CD8-positive, alpha-beta memory T cell (primary cell): ENCODE results near the gene MYADML2. TPM values are rescaled to one million over a fixed set of nuclear protein-coding genes. Genes with fewer than 3 reads are reported as not detected.
A peak's percentile ranks its signal among the peaks of the same experiment; 100 is the strongest.

Experiments
- CTCF ChIA-PET: fragments of 350-600 bp; sonication (Branson Sonifier 250); formaldehyde crosslinking; loops from one replicate; lab custom pipeline; 2021; ENCODE audit warnings: antibody characterized with exemption; lab: Charles Lee
- POLR2A ChIA-PET: fragments of 350-600 bp; sonication (Branson Sonifier 250); formaldehyde crosslinking; loops from one replicate; lab custom pipeline; 2021; ENCODE audit warnings: antibody characterized with exemption; lab: Charles Lee
- DNase-seq, 5 donors: peaks; one replicate each; pipeline versions ENCODE4 v3.0.0 to v3.0.0-alpha.2; 2020 to 2022; ENCODE audit warnings: mixed read lengths in 1 of 5
- H3K27ac ChIP-seq: one replicate; pipeline ENCODE4 v1.7.0; 2013; ENCODE audit warnings: low read depth, mild to moderate bottlenecking, low read length, moderate library complexity
- H3K27me3 ChIP-seq: 2 replicates; pipeline ENCODE4 v1.7.0; 2013; ENCODE audit warnings: low read length, mild to moderate bottlenecking; ENCODE audit not compliant: insufficient read depth, poor library complexity, severe bottlenecking
- H3K36me3 ChIP-seq: 2 replicates; pipeline ENCODE4 v1.7.0; 2013; ENCODE audit warnings: mild to moderate bottlenecking, low read length, moderate library complexity; ENCODE audit not compliant: insufficient read depth
- H3K4me1 ChIP-seq: 2 replicates; pipeline ENCODE4 v1.7.0; 2013; ENCODE audit warnings: mild to moderate bottlenecking, low read length, moderate library complexity; ENCODE audit not compliant: insufficient read depth
- H3K4me3 ChIP-seq: 2 replicates; pipeline ENCODE4 v1.7.0; 2013; ENCODE audit warnings: mild to moderate bottlenecking, low read length
- H3K9me3 ChIP-seq: 2 replicates; pipeline ENCODE4 v1.7.0; 2013; ENCODE audit warnings: mild to moderate bottlenecking, low read length
- H3K27ac Mint-ChIP-seq, 8 donors: one replicate each; pipeline ENCODE4 v1.8.0; 2020 to 2021; ENCODE audit warnings: mixed read lengths in 8 of 8, mild to moderate bottlenecking in 6 of 8, inconsistent platforms in 3 of 8, moderate library complexity in 3 of 8
- H3K27me3 Mint-ChIP-seq, 2 donors: one replicate each; pipeline ENCODE4 v1.8.0; 2020 to 2021; ENCODE audit warnings: mixed read lengths in 2 of 2, mild to moderate bottlenecking in 1 of 2, moderate library complexity in 1 of 2
- H3K36me3 Mint-ChIP-seq, 3 donors: one replicate each; pipeline ENCODE4 v1.8.0; 2020 to 2021; ENCODE audit warnings: mixed read lengths in 3 of 3, inconsistent platforms in 1 of 3, mild to moderate bottlenecking in 1 of 3
- H3K4me1 Mint-ChIP-seq, 3 donors: one replicate each; pipeline ENCODE4 v1.8.0; 2020 to 2021; ENCODE audit warnings: mixed read lengths in 3 of 3, inconsistent platforms in 1 of 3, mild to moderate bottlenecking in 1 of 3
- H3K4me3 Mint-ChIP-seq, 7 donors: one replicate each; pipeline ENCODE4 v1.8.0; 2020 to 2021; ENCODE audit warnings: mixed read lengths in 7 of 7, mild to moderate bottlenecking in 6 of 7, moderate library complexity in 4 of 7, inconsistent platforms in 2 of 7
- H3K9me3 Mint-ChIP-seq, 5 donors: one replicate each; pipeline ENCODE4 v1.8.0; 2020 to 2022; ENCODE audit warnings: mixed read lengths in 5 of 5, mild to moderate bottlenecking in 3 of 5, moderate library complexity in 2 of 5, inconsistent platforms in 1 of 5
- polyA plus RNA-seq: library from polyadenylated mRNA; unstranded; fragments of 300-500 nt; fragmentation: Illumina TruSeq; gene quantifications from one replicate; pipeline ENCODE4 v1.2.3, GENCODE V29; 2021
- total RNA-seq, 2 experiments: library from RNA; stranded (reverse); gene quantifications; one replicate each; pipeline ENCODE4 v1.2.3, GENCODE V29; 2021

MYADML2 gene
- total and polyA plus RNA-seq, 3 experiments from 2014 or later = not detected

GRCh38 chr17:81941484-81942166, 5.4 kb downstream of the MYADML2 start:
- Histone ChIP-seq H3K27me3 (no peaks in the 10 kb centered on the region), H3K4me1 (peaks cover 3% of the 10 kb centered on the region), H3K9me3 (no peaks in the 10 kb centered on the region), H3K36me3 (no peaks in the 10 kb centered on the region), H3K4me3 (no peak overlapping the region), H3K27ac (no peak overlapping the region)
- H3K4me1 Mint-ChIP-seq = peaks cover 0 to 6% (median 3%) of the 10 kb centered on the region in 3 donors
- POLR2A ChIA-PET = no interaction called here
- no peak overlapping the region for H3K4me3 Mint-ChIP-seq
- CTCF ChIA-PET = interaction anchor here (1.8 kb wide), 1 partner anchor 18 kb away, joined by 7 read pairs; no protein-coding TSS in a partner anchor
- no peaks in the 10 kb centered on the region for H3K9me3 Mint-ChIP-seq
- no peak overlapping the region for H3K27ac Mint-ChIP-seq
- H3K27me3 Mint-ChIP-seq = peaks cover 4 to 11% of the 10 kb centered on the region in 2 donors
- H3K36me3 Mint-ChIP-seq = no peaks in the 10 kb centered on the region
- no peak for DNase-seq

- no peak overlapping the region for H3K27ac Mint-ChIP-seq
- POLR2A ChIA-PET = no interaction called here
- no peaks in the 10 kb centered on the region for H3K9me3 ChIP-seq
- no peak for DNase-seq
- no peak overlapping the region for H3K27ac ChIP-seq
- no peak overlapping the region for H3K4me3 Mint-ChIP-seq
- H3K27me3 ChIP-seq = no peaks in the 10 kb centered on the region
- H3K27me3 Mint-ChIP-seq = peaks cover 4 to 11% of the 10 kb centered on the region in 2 donors
- H3K9me3 Mint-ChIP-seq = no peaks in the 10 kb centered on the region
- H3K4me1 Mint-ChIP-seq = peaks cover 0 to 8% (median 4%) of the 10 kb centered on the region in 3 donors
- no peak overlapping the region for H3K4me3 ChIP-seq
- H3K36me3 Mint-ChIP-seq = no peaks in the 10 kb centered on the region
- CTCF ChIA-PET = no interaction called here
- H3K4me1 ChIP-seq = peaks cover 5% of the 10 kb centered on the region
- H3K36me3 ChIP-seq = no peaks in the 10 kb centered on the region
Observed at GRCh38 chr17:81940538-81941483, 6.2 kb downstream of the MYADML2 start.

- Histone ChIP-seq H3K4me3 (no peak overlapping the region), H3K27me3 (no peaks in the 10 kb centered on the region), H3K9me3 (no peaks in the 10 kb centered on the region), H3K27ac (no peak overlapping the region), H3K36me3 (no peaks in the 10 kb centered on the region), H3K4me1 (peaks cover 5% of the 10 kb centered on the region)
- ChIA-PET POLR2A (no interaction called here), CTCF (no interaction called here)
- Mint-ChIP-seq H3K4me3 (peak overlapping the region in 1 of 7 donors; percentile 40), H3K36me3 (no peaks in the 10 kb centered on the region), H3K4me1 (peaks cover 0 to 8% (median 5%) of the 10 kb centered on the region in 3 donors), H3K27me3 (peaks cover 4 to 11% of the 10 kb centered on the region in 2 donors), H3K9me3 (no peaks in the 10 kb centered on the region), H3K27ac (no peak overlapping the region)
- DNase-seq = no peak
Observed at GRCh38 chr17:81939881-81940385, 7.1 kb downstream of the MYADML2 start.

GRCh38 chr17:81939218-81939617, 7.8 kb downstream of the MYADML2 start:
- Mint-ChIP-seq H3K36me3 (no peaks in the 10 kb centered on the region), H3K4me1 (peaks cover 0 to 8% (median 5%) of the 10 kb centered on the region in 3 donors), H3K4me3 (peak overlapping the region in 1 of 7 donors; percentile 40), H3K27ac (no peak overlapping the region), H3K27me3 (peaks cover 4 to 11% of the 10 kb centered on the region in 2 donors), H3K9me3 (no peaks in the 10 kb centered on the region)
- Histone ChIP-seq H3K4me3 (no peak overlapping the region), H3K36me3 (no peaks in the 10 kb centered on the region), H3K27me3 (no peaks in the 10 kb centered on the region), H3K9me3 (no peaks in the 10 kb centered on the region), H3K4me1 (peaks cover 5% of the 10 kb centered on the region), H3K27ac (no peak overlapping the region)
- POLR2A ChIA-PET = no interaction called here
- DNase-seq = no peak
- CTCF ChIA-PET = no interaction called here

- Mint-ChIP-seq H3K27me3 (peaks cover 10 to 11% of the 10 kb centered on the region in 2 donors), H3K27ac (peak overlapping the region in 1 of 8 donors; percentile 17), H3K4me3 (peak overlapping the region; percentile 20 to 62 (median 33)), H3K36me3 (no peaks in the 10 kb centered on the region), H3K9me3 (no peaks in the 10 kb centered on the region), H3K4me1 (peaks cover 0 to 8% (median 7%) of the 10 kb centered on the region in 3 donors)
- Histone ChIP-seq H3K36me3 (no peaks in the 10 kb centered on the region), H3K27me3 (no peaks in the 10 kb centered on the region), H3K4me1 (peaks cover 5% of the 10 kb centered on the region), H3K27ac (peak overlapping the region; percentile 9), H3K9me3 (no peaks in the 10 kb centered on the region), H3K4me3 (no peak overlapping the region)
- ChIA-PET POLR2A (no interaction called here), CTCF (no interaction called here)
- no peak for DNase-seq
Observed at GRCh38 chr17:81935709-81936084, 11.3 kb downstream of the MYADML2 start.

GRCh38 chr17:81934850-81935708, 12.0 kb downstream of the MYADML2 start:
- CTCF ChIA-PET = interaction anchor here (1.4 kb wide), 1 partner anchor 86 kb away, joined by 3 read pairs; no protein-coding TSS in a partner anchor
- Mint-ChIP-seq H3K36me3 (no peaks in the 10 kb centered on the region), H3K9me3 (no peaks in the 10 kb centered on the region), H3K4me1 (peaks cover 0 to 8% (median 7%) of the 10 kb centered on the region in 3 donors), H3K27ac (no peak overlapping the region), H3K4me3 (peak overlapping the region in 1 of 7 donors; percentile 62), H3K27me3 (peaks cover 5 to 11% of the 10 kb centered on the region in 2 donors)
- no peaks in the 10 kb centered on the region for H3K27me3 ChIP-seq
- H3K4me3 ChIP-seq = no peak overlapping the region
- no peaks in the 10 kb centered on the region for H3K9me3 ChIP-seq
- H3K27ac ChIP-seq = no peak overlapping the region
- no peaks in the 10 kb centered on the region for H3K36me3 ChIP-seq
- peaks cover 5% of the 10 kb centered on the region for H3K4me1 ChIP-seq
- POLR2A ChIA-PET = no interaction called here
- no peak for DNase-seq

- H3K9me3 Mint-ChIP-seq = no peaks in the 10 kb centered on the region
- Histone ChIP-seq H3K9me3 (no peaks in the 10 kb centered on the region), H3K36me3 (no peaks in the 10 kb centered on the region), H3K4me3 (no peak overlapping the region), H3K4me1 (peaks cover 5% of the 10 kb centered on the region), H3K27ac (no peak overlapping the region), H3K27me3 (no peaks in the 10 kb centered on the region)
- ChIA-PET POLR2A (no interaction called here), CTCF (interaction anchor here (1.4 to 1.5 kb wide), 2 partner anchors 25 to 87 kb away, joined by 3 to 4 read pairs; no protein-coding TSS in a partner anchor)
- peak overlapping the region in 1 of 7 donors; percentile 12 for H3K4me3 Mint-ChIP-seq
- peaks cover 0 to 8% (median 7%) of the 10 kb centered on the region in 3 donors for H3K4me1 Mint-ChIP-seq
- no peak overlapping the region for H3K27ac Mint-ChIP-seq
- no peaks in the 10 kb centered on the region for H3K36me3 Mint-ChIP-seq
- H3K27me3 Mint-ChIP-seq = peaks cover 5 to 15% of the 10 kb centered on the region in 2 donors
- DNase-seq = no peak
Observed at GRCh38 chr17:81934098-81934757, 12.8 kb downstream of the MYADML2 start.
